ENCODE measurements around the gene CSF1R.

The CSF1R gene

GRCh38 chr5:150022158-150022531 lies 64.2 kb downstream of the CSF1R start:
- DNase-seq = no peak

GRCh38 chr5:150021491-150022157 lies 64.7 kb downstream of the CSF1R start:
- DNase-seq = no peak

- no peak for DNase-seq
These were observed 66.1 kb downstream of the CSF1R start for GRCh38 chr5:150020249-150020648.

GRCh38 chr5:150017226-150018005 lies 68.9 kb downstream of the CSF1R start:
- peak; percentile 75 for DNase-seq

GRCh38 chr5:150016537-150016936 lies 69.8 kb downstream of the CSF1R start:
- DNase-seq = no peak

- no peak for DNase-seq
These were observed 70.9 kb downstream of the CSF1R start for GRCh38 chr5:150015415-150015814.

GRCh38 chr5:150014456-150014855 lies 71.9 kb downstream of the CSF1R start:
- no peak for DNase-seq

GRCh38 chr5:150013931-150014330 lies 72.4 kb downstream of the CSF1R start:
- DNase-seq = no peak

GRCh38 chr5:150009671-150010387 lies 76.5 kb downstream of the CSF1R start:
- no peak for DNase-seq

GRCh38 chr5:150007050-150007449 lies 79.3 kb downstream of the CSF1R start:
- DNase-seq = no peak

GRCh38 chr5:150006318-150006717 lies 80.0 kb downstream of the CSF1R start:
- DNase-seq = no peak

Data from hematopoietic multipotent progenitor cell treated with erythropoietin and hydrocortisone succinate and interleukin-3 and kit ligand, for 6 days (in vitro differentiated cells).